LNCAP (cell line): ENCODE data around the gene PIP5K1B.

Experiments used
- CTCF ChIP-seq: fragments of 450-650 bp; IDR thresholded peaks from 2 replicates; pipeline ENCODE4 v1.5.1; 2017; ENCODE audit warnings: mild to moderate bottlenecking

Gene PIP5K1B

GRCh38 chr9:68760674-68761333 lies 55.8 kb downstream of the PIP5K1B start:
- TF ChIP-seq CTCF, result no peak

- TF ChIP-seq CTCF, result no peak
These were observed 57.5 kb downstream of the PIP5K1B start for GRCh38 chr9:68762570-68762969.

GRCh38 chr9:68763104-68763503 lies 58.1 kb downstream of the PIP5K1B start:
- no peak for TF ChIP-seq CTCF

- TF ChIP-seq CTCF, result no peak
These were observed 63.6 kb downstream of the PIP5K1B start for GRCh38 chr9:68768619-68769018.

GRCh38 chr9:68769852-68770251 lies 64.8 kb downstream of the PIP5K1B start:
- no peak for TF ChIP-seq CTCF

GRCh38 chr9:68771376-68771775 lies 66.3 kb downstream of the PIP5K1B start:
- TF ChIP-seq CTCF, result no peak

- no peak for TF ChIP-seq CTCF
These were observed 70.1 kb downstream of the PIP5K1B start for GRCh38 chr9:68775003-68775730.
